GM23338 (cell line): ENCODE measurements around the gene CCNI2.

ENCODE experiments used
- CTCF ChIP-seq, 2 experiments: fragments of 200-600 bp in 1 of 2; sonication (generic) in 1 of 2; conservative IDR thresholded peaks; 2 replicates each; pipeline versions ENCODE4 v1.5.1 to v1.6.1; 2016 to 2017; ENCODE audit warnings: antibody characterized with exemption in 2 of 2, low read depth in 2 of 2, mild to moderate bottlenecking in 2 of 2, moderate library complexity in 1 of 2
- EZH2 ChIP-seq: fragments of 200-600 bp; sonication (generic); IDR thresholded peaks from one replicate; pipeline ENCODE4 v1.8.0; 2017; ENCODE audit warnings: antibody characterized with exemption, mild to moderate bottlenecking, low read depth; ENCODE audit not compliant: unreplicated experiment
- EZH2phosphoT487 ChIP-seq: fragments of 200-600 bp; sonication (generic); IDR thresholded peaks from one replicate; pipeline ENCODE4 v1.8.1; 2018; ENCODE audit warnings: antibody characterized with exemption; ENCODE audit not compliant: unreplicated experiment
- REST ChIP-seq: IDR thresholded peaks from one replicate; pipeline ENCODE4 v1.6.1; 2018; ENCODE audit warnings: antibody characterized with exemption; ENCODE audit not compliant: unreplicated experiment

GRCh38 chr5:132734687-132735086 is 12.5 kb upstream of the CCNI2 start:
- TF ChIP-seq REST (no peak), EZH2phosphoT487 (no peak), CTCF (conservative IDR thresholded peaks at IDR 0.05; ENCODE audit: low read depth in 2 of 2) (no peak), EZH2 (no peak)
